Neural crest cell (in vitro differentiated cells): ENCODE measurements around the gene RNF168. TPM values are rescaled to one million over a fixed set of nuclear protein-coding genes. Genes with fewer than 3 reads are reported as not detected.
"Not testable (repeated sequence)": the region's sequence is repeated elsewhere in the genome, so short reads cannot be mapped to it uniquely, and the experiment has no call there.

ENCODE experiments used
- DNase-seq: peaks from one replicate; pipeline ENCODE4 v3.0.0; 2021; ENCODE audit warnings: low read depth, mixed read lengths, low spot score
- H3K27ac Mint-ChIP-seq: one replicate; pipeline ENCODE4 v1.8.0; 2021; ENCODE audit warnings: mild to moderate bottlenecking, mixed read lengths; ENCODE audit not compliant: unreplicated experiment
- H3K27me3 Mint-ChIP-seq: 2 replicates; pipeline ENCODE4 v1.8.0; 2021; ENCODE audit warnings: low read depth, mild to moderate bottlenecking, mixed read lengths
- H3K36me3 Mint-ChIP-seq: 2 replicates; pipeline ENCODE4 v1.8.0; 2021; ENCODE audit warnings: low read depth, mild to moderate bottlenecking, mixed read lengths
- H3K4me1 Mint-ChIP-seq: 2 replicates; pipeline ENCODE4 v1.8.0; 2021; ENCODE audit warnings: mixed read lengths
- H3K4me3 Mint-ChIP-seq: one replicate; pipeline ENCODE4 v1.8.0; 2021; ENCODE audit warnings: mild to moderate bottlenecking, mixed read lengths
- H3K9me3 Mint-ChIP-seq: 2 replicates; pipeline ENCODE4 v1.8.0; 2021; ENCODE audit warnings: mixed read lengths
- total RNA-seq: library from RNA; stranded (reverse); gene quantifications from 2 replicates; pipeline ENCODE4 v1.2.1, GENCODE V29; 2021
- TF ChIP-seq, protein P1 (sequence below): fragments of 200-600 bp; sonication (generic); conservative IDR thresholded peaks from 2 replicates; pipeline ENCODE4 v1.5.0; 2021; ENCODE audit warnings: antibody characterized with exemption, mild to moderate bottlenecking

Gene RNF168
- total RNA-seq, 1 donor from 2014 or later: 40.7 TPM

GRCh38 chr3:196431181-196432136 lies 72.1 kb downstream of the RNF168 start:
- Mint-ChIP-seq H3K27ac (peak overlapping the region; percentile 97), H3K27me3 (no peaks in the 10 kb centered on the region), H3K4me1 (peaks cover 29% of the 10 kb centered on the region), H3K36me3 (peaks cover 6% of the 10 kb centered on the region), H3K9me3 (no peaks in the 10 kb centered on the region), H3K4me3 (peak overlapping the region; percentile 86)
- peak; percentile 30 for DNase-seq
- TF ChIP-seq, protein P1, sequence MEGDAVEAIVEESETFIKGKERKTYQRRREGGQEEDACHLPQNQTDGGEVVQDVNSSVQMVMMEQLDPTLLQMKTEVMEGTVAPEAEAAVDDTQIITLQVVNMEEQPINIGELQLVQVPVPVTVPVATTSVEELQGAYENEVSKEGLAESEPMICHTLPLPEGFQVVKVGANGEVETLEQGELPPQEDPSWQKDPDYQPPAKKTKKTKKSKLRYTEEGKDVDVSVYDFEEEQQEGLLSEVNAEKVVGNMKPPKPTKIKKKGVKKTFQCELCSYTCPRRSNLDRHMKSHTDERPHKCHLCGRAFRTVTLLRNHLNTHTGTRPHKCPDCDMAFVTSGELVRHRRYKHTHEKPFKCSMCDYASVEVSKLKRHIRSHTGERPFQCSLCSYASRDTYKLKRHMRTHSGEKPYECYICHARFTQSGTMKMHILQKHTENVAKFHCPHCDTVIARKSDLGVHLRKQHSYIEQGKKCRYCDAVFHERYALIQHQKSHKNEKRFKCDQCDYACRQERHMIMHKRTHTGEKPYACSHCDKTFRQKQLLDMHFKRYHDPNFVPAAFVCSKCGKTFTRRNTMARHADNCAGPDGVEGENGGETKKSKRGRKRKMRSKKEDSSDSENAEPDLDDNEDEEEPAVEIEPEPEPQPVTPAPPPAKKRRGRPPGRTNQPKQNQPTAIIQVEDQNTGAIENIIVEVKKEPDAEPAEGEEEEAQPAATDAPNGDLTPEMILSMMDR: no peak

GRCh38 chr3:196428041-196428440 lies 75.5 kb downstream of the RNF168 start:
- Mint-ChIP-seq H3K4me1 (peaks cover 30% of the 10 kb centered on the region), H3K27ac (no peak overlapping the region), H3K9me3 (no peaks in the 10 kb centered on the region), H3K36me3 (peaks cover 6% of the 10 kb centered on the region), H3K4me3 (peak overlapping the region; percentile 52), H3K27me3 (no peaks in the 10 kb centered on the region)
- TF ChIP-seq, protein P1: no peak
- no peak for DNase-seq

GRCh38 chr3:196424421-196424820 lies 79.1 kb downstream of the RNF168 start:
- not testable (repeated sequence) for H3K36me3 Mint-ChIP-seq, DNase-seq, H3K27me3 Mint-ChIP-seq, H3K9me3 Mint-ChIP-seq, H3K4me3 Mint-ChIP-seq, H3K27ac Mint-ChIP-seq
- H3K4me1 Mint-ChIP-seq: peaks cover 19% of the 10 kb centered on the region

DNA sequence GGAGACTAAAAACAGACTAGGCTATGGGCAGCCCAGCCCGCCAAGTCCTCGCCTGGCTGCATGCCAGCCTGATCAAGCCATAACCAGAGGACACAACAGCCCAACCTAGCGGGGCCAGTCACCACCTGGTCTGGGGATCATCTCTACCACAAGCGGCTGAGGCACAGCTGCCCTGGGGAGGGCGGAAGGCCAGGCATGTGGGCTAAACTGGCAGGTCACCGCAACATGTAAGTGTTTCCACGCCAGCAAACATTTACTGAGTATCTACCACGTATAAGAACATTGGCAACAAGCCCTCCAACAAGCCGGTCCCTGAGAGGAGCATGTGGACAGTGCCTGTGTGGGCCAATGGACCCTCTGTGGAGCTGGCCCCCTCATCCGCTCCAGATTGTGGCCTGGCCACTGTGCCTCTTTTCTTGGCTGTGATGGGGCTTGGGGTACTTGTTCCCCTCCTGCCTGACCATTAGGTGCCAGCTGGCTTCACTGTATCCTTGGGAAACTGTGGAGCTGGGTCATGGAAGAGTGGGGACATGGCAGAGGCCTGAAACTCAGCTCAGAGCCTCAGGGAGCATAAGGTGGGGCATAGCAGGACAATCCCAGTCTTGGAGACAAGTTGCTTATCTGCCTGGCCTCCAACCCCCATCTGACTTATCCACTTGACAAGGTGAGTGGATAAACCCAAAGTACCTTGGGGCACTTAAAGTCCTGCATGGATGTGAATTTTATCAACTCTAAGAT lies 80.4 kb downstream of the RNF168 start:
- TF ChIP-seq, protein P1: no peak
- Mint-ChIP-seq H3K4me1 (peaks cover 19% of the 10 kb centered on the region), H3K9me3 (peaks cover 3% of the 10 kb centered on the region), H3K27me3 (no peaks in the 10 kb centered on the region), H3K27ac (peak overlapping the region; percentile 59), H3K4me3 (no peak overlapping the region), H3K36me3 (peaks cover 12% of the 10 kb centered on the region)
- DNase-seq: no peak

GRCh38 chr3:196421668-196422067 lies 81.9 kb downstream of the RNF168 start:
- H3K36me3 Mint-ChIP-seq, H3K4me3 Mint-ChIP-seq, DNase-seq, H3K27ac Mint-ChIP-seq, H3K9me3 Mint-ChIP-seq, H3K27me3 Mint-ChIP-seq: not testable (repeated sequence)
- peaks cover 15% of the 10 kb centered on the region for H3K4me1 Mint-ChIP-seq

GRCh38 chr3:196419386-196419785 lies 84.2 kb downstream of the RNF168 start:
- Mint-ChIP-seq H3K36me3 (peaks cover 11% of the 10 kb centered on the region), H3K4me1 (peaks cover 8% of the 10 kb centered on the region)
- no peak for DNase-seq

More at GRCh38 chr3:196419386-196419785, 84.2 kb downstream of the RNF168 start:
- Mint-ChIP-seq H3K27me3 (no peaks in the 10 kb centered on the region), H3K9me3 (peaks cover 3% of the 10 kb centered on the region), H3K27ac (no peak overlapping the region), H3K4me3 (no peak overlapping the region)
- TF ChIP-seq, protein P1: no peak

Other genes starting within 250 kb of the RNF168 start
- 30.2 and 31.0 TPM in 2 replicates for gene PCYT1A, start 216.0 kb downstream of the RNF168 start, total RNA-seq
- 42.9 and 44.1 TPM in 2 replicates for gene DYNLT2B, start 185.5 kb downstream of the RNF168 start, total RNA-seq
- not detected in 2 replicates for gene TM4SF19, start 165.4 kb downstream of the RNF168 start, total RNA-seq
- 82.7 and 97.9 TPM in 2 replicates for gene UBXN7, start 71.3 kb downstream of the RNF168 start, total RNA-seq
- gene SMCO1, start 11.6 kb upstream of the RNF168 start, total RNA-seq: not detected in 2 replicates
- 13.4 and 16.1 TPM in 2 replicates for gene WDR53, start 64.8 kb upstream of the RNF168 start, total RNA-seq
- gene FBXO45, start 64.9 kb upstream of the RNF168 start, total RNA-seq: 16.9 and 17.9 TPM in 2 replicates
- gene NRROS, start 135.9 kb upstream of the RNF168 start, total RNA-seq: 0.52 and 1.5 TPM in 2 replicates
- gene CEP19, start 208.5 kb upstream of the RNF168 start, total RNA-seq: 5.8 and 6.3 TPM in 2 replicates
- 36.2 and 37.8 TPM in 2 replicates for gene PIGX, start 208.6 kb upstream of the RNF168 start, total RNA-seq
- 92.2 and 96.4 TPM in 2 replicates for gene PAK2, start 236.1 kb upstream of the RNF168 start, total RNA-seq